A549 treated with AZD9567 at 1 μM for 4 hours (cell line): ENCODE results near the gene KIF14. TPM values are rescaled to one million over a fixed set of nuclear protein-coding genes. Genes with fewer than 3 reads are reported as not detected.

Experiments used
- total RNA-seq: library from RNA; stranded (reverse); fragments of 200-300 nt; extraction: Qiagen RNA extraction; gene quantifications from 5 replicates; pipeline ENCODE4 v1.2.3, GENCODE V29; 2022; ENCODE audit not compliant: insufficient read depth

Gene KIF14
- total RNA-seq = 6.9 to 12.8 TPM (median 10.2 TPM) in 5 replicates

GRCh38 chr1:200620273-200621131 lies at the start of gene KIF14:
TSS of gene KIF14 (minus strand) at chr1:200620751. CDS start at chr1:200618723, 2,028 bp downstream.

GRCh38 chr1:200669314-200670241 lies 49.0 kb upstream of the KIF14 start, which contains the start of gene DDX59:
TSS of gene DDX59 (minus strand) at chr1:200669907. CDS start at chr1:200666740, 3,167 bp downstream.

Other genes with a start within 250 kb of the KIF14 start
- gene ZNF281, start 210.7 kb downstream of the KIF14 start, total RNA-seq = 31.3 to 45.6 TPM (median 39.3 TPM) in 5 replicates
- 10.7 to 14.5 TPM (median 13.5 TPM) in 5 replicates for gene DDX59, start 49.2 kb upstream of the KIF14 start, total RNA-seq
- gene CAMSAP2, start 118.1 kb upstream of the KIF14 start, total RNA-seq = 16.9 to 27.9 TPM (median 20.1 TPM) in 5 replicates